Activated naive CD8-positive, alpha-beta T cell treated with anti-CD3 and anti-CD28 coated beads for 36 hours (primary cell): Measurements from ENCODE around the gene SPSB1. TPM values are rescaled to one million over a fixed set of nuclear protein-coding genes. Genes with fewer than 3 reads are reported as not detected.
"Not testable (repeated sequence)": the region's sequence is repeated elsewhere in the genome, so short reads cannot be mapped to it uniquely, and the experiment has no call there.

Experiments used
- DNase-seq: peaks from one replicate; pipeline ENCODE4 v3.0.0; 2021
- H3K27ac Mint-ChIP-seq: one replicate; pipeline ENCODE4 v1.8.0; 2022; ENCODE audit warnings: mild to moderate bottlenecking, moderate library complexity, mixed read lengths
- H3K27me3 Mint-ChIP-seq: one replicate; pipeline ENCODE4 v1.8.0; 2022; ENCODE audit warnings: mild to moderate bottlenecking, mixed read lengths
- H3K36me3 Mint-ChIP-seq: one replicate; pipeline ENCODE4 v1.8.0; 2021; ENCODE audit warnings: mild to moderate bottlenecking, mixed read lengths
- H3K4me1 Mint-ChIP-seq: one replicate; pipeline ENCODE4 v1.8.0; 2021; ENCODE audit warnings: mixed read lengths
- H3K4me3 Mint-ChIP-seq: one replicate; pipeline ENCODE4 v1.8.0; 2022; ENCODE audit warnings: mild to moderate bottlenecking, moderate library complexity, mixed read lengths
- H3K9me3 Mint-ChIP-seq: one replicate; pipeline ENCODE4 v1.8.0; 2022; ENCODE audit warnings: mixed read lengths
- total RNA-seq, 2 experiments: library from RNA; stranded (reverse); gene quantifications; one replicate each; pipeline ENCODE4 v1.2.3, GENCODE V29; 2021

The SPSB1 gene
- total RNA-seq, 2 experiments from 2014 or later = 0.36 to 0.37 TPM

DNA sequence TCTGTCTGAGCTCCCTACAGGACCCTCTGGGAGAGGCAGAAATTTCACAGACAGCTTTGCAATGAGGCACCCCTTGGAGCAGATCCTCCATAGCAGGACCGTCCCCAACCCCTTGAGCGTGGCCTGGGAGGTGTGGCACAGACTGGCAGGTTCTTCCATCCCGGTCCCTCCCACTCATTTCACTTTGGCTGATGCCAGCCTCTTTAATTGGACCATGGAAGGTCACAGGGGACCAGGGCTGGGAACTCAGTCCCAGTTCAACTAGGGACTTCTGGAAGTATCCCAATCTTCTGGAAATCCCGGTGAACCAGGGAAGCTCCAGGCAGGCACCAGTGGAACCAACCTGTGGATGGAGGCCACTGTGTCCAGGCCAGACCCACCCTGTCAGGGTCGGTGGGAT, 83.7 kb downstream of the SPSB1 start:
- H3K36me3 Mint-ChIP-seq = no peaks in the 10 kb centered on the region

DNA sequence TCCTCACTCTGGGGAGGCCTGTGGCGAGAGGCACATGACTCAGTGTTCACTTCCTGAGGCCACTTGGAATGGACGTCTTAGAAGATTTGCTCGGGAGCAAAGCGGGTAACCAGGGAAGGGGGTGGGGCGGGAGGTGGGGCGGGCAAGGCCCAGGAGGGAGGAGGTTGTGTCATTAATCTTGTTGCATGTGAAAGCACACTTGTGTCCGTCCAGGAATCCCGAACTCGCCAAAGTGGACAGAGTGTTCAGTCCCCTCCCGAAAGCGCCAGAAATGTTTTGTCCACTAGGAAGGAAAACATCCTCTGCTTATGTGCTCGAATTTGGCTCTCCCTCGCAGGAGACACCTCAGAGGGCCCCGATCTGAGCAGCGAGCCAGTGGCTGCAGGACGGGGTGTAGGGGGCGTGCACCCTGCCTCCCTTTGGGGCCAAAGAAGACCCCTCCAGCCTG, 84.2 kb downstream of the SPSB1 start:
- DNase-seq = no peak
- Mint-ChIP-seq H3K4me1 (no peaks in the 10 kb centered on the region), H3K9me3 (no peaks in the 10 kb centered on the region), H3K27me3 (no peaks in the 10 kb centered on the region), H3K4me3 (no peak overlapping the region), H3K27ac (no peak overlapping the region), H3K36me3 (no peaks in the 10 kb centered on the region)

More for the DNA sequence above, 83.7 kb downstream of the SPSB1 start:
- Mint-ChIP-seq H3K27ac (no peak overlapping the region), H3K27me3 (no peaks in the 10 kb centered on the region), H3K9me3 (no peaks in the 10 kb centered on the region), H3K4me1 (no peaks in the 10 kb centered on the region), H3K4me3 (no peak overlapping the region)
- no peak for DNase-seq

DNA sequence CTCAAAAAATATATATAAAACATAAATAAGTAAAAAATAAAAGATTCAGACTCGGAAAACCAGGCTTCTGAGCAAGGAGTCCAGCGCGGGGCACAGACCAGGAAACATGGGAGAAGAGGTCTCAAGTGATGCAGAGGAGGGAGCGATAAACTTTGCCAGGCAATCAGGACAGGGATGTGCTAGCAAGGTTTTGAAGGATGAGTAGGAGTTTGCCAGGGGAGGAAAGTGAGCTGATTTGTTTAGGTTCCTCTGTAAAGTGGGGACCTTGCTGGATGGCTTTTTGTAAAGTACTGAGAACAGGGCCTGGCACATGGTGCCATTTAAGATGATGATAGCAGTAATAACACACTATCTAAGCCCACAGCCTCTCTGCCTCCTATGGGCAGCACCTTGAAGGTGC, 86.1 kb downstream of the SPSB1 start:
- no peak overlapping the region for H3K4me3 Mint-ChIP-seq
- no peaks in the 10 kb centered on the region for H3K9me3 Mint-ChIP-seq
- H3K27me3 Mint-ChIP-seq = no peaks in the 10 kb centered on the region
- H3K27ac Mint-ChIP-seq = no peak overlapping the region
- H3K4me1 Mint-ChIP-seq = no peaks in the 10 kb centered on the region
- H3K36me3 Mint-ChIP-seq = no peaks in the 10 kb centered on the region
- no peak for DNase-seq

DNA sequence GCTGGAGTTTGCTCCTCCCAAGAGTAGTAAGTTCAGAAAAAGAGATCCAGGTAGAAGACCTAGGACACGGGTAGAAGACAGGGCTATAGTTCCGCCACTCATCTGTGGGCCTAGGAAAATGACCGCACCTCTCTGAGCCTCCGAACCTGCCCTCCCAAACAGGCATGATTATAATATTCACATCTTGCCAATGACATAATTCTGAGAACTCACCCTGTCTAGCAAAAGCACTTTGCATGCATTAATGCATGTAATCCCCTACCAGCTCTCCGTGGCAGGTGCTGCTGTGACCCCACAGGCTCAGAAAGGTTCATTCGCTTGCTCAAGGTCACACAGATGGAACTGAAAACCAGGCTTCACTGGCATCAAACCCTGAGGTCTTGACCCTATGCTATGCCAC, 88.0 kb downstream of the SPSB1 start:
- DNase-seq = no peak
- H3K27me3 Mint-ChIP-seq = no peaks in the 10 kb centered on the region
- no peak overlapping the region for H3K27ac Mint-ChIP-seq
- no peaks in the 10 kb centered on the region for H3K4me1 Mint-ChIP-seq
- H3K9me3 Mint-ChIP-seq = no peaks in the 10 kb centered on the region
- no peaks in the 10 kb centered on the region for H3K36me3 Mint-ChIP-seq
- no peak overlapping the region for H3K4me3 Mint-ChIP-seq

DNA sequence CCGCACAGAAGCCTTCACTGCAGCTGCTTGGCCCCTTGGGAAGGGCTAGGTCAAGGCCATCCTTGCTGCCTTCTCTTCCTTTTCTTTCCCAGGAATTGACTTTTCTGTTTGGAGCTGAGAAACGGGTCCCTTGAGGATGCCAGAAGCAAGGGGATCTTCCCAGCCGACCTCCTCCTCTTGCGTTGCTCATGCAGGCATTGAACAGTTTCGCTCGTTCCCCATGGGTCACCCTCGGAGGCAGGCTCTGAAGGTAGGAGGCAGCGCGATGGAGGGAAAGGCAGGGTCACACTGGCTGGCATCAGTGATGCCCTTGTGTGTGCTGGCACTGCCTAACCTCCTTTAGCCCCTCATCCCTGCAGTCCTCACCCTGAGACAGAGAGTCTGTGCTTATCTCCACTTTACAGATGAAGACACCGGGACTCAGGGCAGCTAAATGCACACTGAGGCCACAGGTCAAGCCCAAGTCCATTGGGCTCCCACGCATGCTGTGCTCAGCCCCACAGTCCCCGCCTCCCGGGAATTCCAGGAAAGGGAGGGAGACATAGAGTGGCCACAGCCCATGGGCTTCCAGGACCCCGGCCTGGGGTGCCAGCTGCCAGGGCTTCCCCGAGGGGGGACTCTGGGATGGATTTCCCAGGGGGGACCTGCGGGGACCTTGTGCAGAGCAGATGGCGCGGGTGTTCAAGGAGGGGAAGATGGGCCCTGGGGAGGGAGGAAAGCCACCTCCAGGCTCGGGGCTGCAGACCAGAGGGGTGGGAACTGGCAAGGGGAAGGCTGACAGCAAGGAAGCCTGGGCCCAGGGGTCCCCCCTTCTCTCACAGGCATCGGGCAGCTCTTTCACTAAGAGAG, 90.2 kb downstream of the SPSB1 start:
- H3K36me3 Mint-ChIP-seq = no peaks in the 10 kb centered on the region
- no peak overlapping the region for H3K27ac Mint-ChIP-seq
- DNase-seq = no peak
- no peaks in the 10 kb centered on the region for H3K4me1 Mint-ChIP-seq
- no peaks in the 10 kb centered on the region for H3K27me3 Mint-ChIP-seq
- no peaks in the 10 kb centered on the region for H3K9me3 Mint-ChIP-seq
- no peak overlapping the region for H3K4me3 Mint-ChIP-seq

DNA sequence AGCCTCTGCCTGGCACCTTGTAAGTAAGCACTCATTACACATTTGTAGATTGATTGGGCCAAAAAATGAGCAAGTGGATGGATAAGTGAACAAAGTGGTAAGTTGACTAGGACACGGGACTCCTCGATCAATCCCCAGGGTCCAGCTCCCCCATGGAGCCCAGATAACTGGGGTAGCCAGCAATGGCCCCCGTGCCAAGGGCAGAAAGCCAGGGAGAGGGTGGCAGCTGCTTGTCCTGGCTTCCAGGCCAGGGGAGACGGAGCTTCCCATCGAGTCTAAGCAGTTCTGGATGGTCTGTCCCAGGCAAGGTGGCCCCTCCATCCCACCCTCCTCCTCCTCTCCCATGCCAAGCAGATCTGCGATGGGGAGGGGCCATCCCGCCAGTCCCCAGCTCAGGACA, 91.4 kb downstream of the SPSB1 start:
- H3K4me1 Mint-ChIP-seq = no peaks in the 10 kb centered on the region
- no peaks in the 10 kb centered on the region for H3K36me3 Mint-ChIP-seq
- H3K4me3 Mint-ChIP-seq = no peak overlapping the region
- no peak overlapping the region for H3K27ac Mint-ChIP-seq
- H3K27me3 Mint-ChIP-seq = no peaks in the 10 kb centered on the region
- H3K9me3 Mint-ChIP-seq = no peaks in the 10 kb centered on the region
- DNase-seq = no peak

DNA sequence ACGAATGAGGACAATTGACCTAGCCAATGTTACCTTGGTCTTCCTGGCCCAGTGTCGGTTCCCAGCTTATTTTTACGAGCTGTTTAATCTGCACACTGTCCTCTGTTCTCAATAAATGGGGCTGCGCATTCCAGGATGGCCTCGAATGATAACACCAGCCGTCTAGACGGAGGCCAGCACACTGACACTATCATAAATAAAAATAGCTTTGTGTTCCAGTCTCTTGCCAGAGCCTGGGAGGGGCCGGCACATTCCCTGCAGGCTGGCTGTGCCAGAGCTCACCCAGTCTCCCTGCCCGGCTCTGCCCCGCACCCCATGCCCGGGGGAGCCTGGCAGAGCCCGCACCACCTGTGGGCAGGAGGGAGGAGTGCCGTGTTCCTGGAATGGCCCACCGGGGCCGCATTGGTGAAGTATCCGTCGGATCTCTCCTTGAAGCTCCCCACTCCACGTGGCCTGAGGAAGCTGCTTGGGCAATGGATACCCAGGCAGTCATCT, 92.1 kb downstream of the SPSB1 start:
- no peak overlapping the region for H3K27ac Mint-ChIP-seq

DNA sequence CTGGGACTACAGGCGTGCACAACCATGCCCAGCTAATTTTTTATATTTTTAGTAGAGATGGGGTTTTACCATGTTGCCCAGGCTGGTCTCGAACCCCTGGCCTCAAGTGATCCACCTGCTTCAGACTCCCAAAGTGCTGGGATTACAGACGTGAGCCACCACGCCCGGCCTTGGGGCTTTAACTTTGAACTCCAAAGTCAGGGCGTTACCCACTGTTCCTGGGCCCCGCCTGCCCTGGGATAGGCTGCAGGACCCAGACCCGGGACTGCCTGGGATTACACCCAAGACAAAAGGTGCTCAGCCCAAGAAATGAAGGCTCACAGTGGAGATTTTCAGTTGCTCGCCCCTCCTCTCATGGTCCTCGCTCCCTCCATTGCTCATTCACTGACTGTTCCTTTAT, 92.7 kb downstream of the SPSB1 start:
- H3K9me3 Mint-ChIP-seq, H3K27ac Mint-ChIP-seq, H3K4me3 Mint-ChIP-seq, H3K36me3 Mint-ChIP-seq, H3K27me3 Mint-ChIP-seq, H3K4me1 Mint-ChIP-seq, DNase-seq: not testable (repeated sequence)

More for the DNA sequence above, 92.1 kb downstream of the SPSB1 start:
- Mint-ChIP-seq H3K9me3 (no peaks in the 10 kb centered on the region), H3K4me1 (no peaks in the 10 kb centered on the region), H3K4me3 (no peak overlapping the region), H3K27me3 (no peaks in the 10 kb centered on the region), H3K36me3 (no peaks in the 10 kb centered on the region)
- no peak for DNase-seq

DNA sequence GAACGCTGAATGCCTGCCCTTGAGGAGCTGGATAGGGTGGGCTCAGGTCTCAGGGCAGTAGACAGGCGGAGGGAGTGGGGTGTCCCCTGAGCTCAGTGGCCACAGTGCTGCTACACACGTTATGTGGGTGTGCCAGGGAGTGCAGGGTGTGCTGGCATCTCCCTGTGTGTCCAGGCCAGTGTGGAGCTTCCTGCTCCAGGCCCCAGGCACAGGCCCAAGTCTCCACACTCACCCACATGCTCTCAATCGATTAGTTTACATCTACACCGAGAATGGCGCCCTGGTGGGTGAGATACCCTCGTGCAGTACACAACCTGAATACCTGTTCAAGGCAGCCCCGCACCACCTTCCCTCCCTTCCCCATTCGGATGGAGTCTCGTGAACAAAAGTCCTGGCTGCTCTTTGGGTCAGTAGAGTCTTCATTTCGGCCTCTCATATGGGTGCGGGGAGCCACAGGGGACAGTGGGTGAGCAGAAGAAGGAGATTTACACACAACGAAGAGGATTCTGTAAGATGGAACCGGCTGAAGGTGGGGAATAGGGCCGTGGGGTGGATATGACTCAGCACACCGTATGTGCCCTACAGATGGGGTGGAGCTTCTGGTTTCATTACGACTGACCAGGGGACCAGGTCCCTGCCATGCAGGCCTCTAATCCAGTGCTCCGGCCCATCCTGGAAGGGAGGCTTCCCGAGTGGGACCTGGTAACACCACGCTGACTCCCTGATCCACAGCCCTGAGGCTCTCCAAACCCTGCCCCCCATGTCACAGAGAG, 93.3 kb downstream of the SPSB1 start:
- no peak overlapping the region for H3K27ac Mint-ChIP-seq
- H3K4me1 Mint-ChIP-seq = no peaks in the 10 kb centered on the region
- no peak overlapping the region for H3K4me3 Mint-ChIP-seq
- no peaks in the 10 kb centered on the region for H3K36me3 Mint-ChIP-seq
- no peaks in the 10 kb centered on the region for H3K27me3 Mint-ChIP-seq
- DNase-seq = no peak
- H3K9me3 Mint-ChIP-seq = no peaks in the 10 kb centered on the region

DNA sequence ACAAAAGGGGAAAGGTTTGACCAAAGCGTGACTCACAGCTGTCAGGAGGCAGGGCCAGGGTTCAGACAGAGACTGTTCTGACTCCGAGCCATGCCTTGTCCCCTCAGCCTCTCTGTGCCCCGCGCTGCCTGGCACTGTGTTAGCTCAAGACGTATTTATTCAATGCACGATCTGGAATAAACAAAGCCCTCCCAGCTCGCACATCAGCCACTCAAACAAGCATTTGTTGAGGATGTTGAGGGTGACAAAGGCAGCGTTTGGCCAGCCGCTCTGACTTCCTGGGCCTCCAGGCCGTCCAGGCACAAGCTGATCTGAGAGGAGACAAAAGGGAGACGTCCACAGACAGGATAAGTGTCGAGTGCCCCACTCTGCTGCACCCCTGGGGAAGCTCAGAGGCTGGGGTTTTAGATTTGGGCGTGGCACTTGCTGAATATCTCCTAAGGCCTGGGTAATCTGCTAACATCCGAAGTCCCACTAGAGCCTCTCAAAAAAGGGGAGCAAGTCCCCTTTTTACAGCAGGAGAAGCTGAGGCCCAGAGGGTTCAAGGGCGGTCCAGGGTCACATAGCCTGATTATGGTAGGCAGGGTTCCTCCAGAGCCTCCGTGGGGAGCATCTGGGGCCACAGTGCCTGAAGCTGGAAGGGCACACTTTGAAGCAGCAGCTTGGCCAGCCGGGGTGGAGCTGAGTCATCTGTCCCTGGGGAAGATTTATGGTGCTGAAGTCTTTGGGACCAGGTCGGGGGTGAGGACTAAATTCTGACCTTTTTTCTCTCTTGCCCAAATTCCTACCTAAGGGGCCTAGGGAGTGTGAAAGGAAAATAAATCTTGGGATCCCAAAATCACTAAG, 95.9 kb downstream of the SPSB1 start:
- Mint-ChIP-seq H3K36me3 (no peaks in the 10 kb centered on the region), H3K9me3 (no peaks in the 10 kb centered on the region), H3K4me3 (no peak overlapping the region), H3K4me1 (no peaks in the 10 kb centered on the region), H3K27ac (no peak overlapping the region), H3K27me3 (no peaks in the 10 kb centered on the region)
- no peak for DNase-seq

DNA sequence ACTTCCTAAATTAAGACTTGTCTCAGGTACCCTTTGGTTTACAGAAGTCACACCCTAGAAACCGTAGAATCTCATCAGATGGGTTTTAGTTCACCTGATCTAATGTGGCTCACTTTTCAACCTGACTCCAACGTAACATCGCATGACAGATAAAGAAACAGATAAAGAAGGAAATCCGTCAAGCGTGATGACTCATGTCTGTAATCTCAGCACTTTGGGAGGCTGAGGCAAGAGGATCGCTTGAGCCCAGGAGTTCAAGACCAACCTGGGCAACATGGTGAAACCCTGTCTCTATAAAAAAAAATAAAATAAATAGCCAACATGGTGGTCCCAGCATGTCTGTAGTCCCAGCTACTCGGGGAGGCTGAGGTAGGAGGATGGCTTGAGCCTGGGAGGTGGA, 97.3 kb downstream of the SPSB1 start:
- Mint-ChIP-seq H3K27ac (no peak overlapping the region), H3K9me3 (no peaks in the 10 kb centered on the region), H3K27me3 (no peaks in the 10 kb centered on the region), H3K4me1 (no peaks in the 10 kb centered on the region), H3K4me3 (no peak overlapping the region), H3K36me3 (no peaks in the 10 kb centered on the region)
- DNase-seq = no peak

DNA sequence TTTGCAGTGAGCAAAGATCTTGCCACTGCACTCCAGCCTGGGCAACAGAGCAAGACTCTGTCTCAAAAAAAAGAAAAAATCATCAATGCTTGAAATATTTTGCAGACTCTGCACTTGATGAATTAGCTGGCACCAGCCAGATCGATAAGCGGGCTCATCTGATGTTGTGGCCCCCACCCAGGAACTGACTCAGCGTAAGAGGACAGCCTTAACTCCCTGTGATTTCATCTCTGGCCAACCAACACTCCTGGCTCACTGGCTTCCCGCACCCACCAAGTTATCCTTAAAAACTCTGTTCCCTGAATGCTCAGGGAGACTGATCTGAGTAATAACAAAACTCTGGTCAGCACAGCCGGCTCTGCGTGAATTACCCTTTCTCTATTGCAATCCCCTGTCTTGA, 98.9 kb downstream of the SPSB1 start:
- H3K4me1 Mint-ChIP-seq = no peaks in the 10 kb centered on the region
- no peaks in the 10 kb centered on the region for H3K27me3 Mint-ChIP-seq
- DNase-seq = no peak
- peaks cover 2% of the 10 kb centered on the region for H3K9me3 Mint-ChIP-seq
- H3K36me3 Mint-ChIP-seq = no peaks in the 10 kb centered on the region
- no peak overlapping the region for H3K27ac Mint-ChIP-seq
- H3K4me3 Mint-ChIP-seq = no peak overlapping the region

DNA sequence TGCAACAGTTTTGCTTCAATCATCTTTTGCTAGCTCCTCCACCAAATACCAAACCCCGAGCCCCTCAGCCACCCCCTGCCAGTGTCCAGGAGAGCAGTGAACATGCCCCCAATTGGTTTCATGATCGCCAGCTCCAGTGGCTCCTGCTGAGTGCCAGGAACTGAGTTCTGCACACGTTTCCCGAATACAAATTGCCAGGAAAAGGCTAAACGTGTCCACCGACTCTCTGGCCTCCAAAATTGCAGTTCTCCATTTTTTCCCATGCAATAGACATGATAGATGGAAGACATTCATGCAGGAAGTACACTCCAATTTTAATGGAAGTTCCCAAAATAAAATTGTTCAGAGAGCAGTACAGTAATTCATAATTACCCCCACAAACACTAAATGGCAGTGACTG, 101.3 kb downstream of the SPSB1 start:
- Mint-ChIP-seq H3K4me3 (no peak overlapping the region), H3K9me3 (peaks cover 2% of the 10 kb centered on the region), H3K27me3 (no peaks in the 10 kb centered on the region), H3K36me3 (no peaks in the 10 kb centered on the region), H3K4me1 (peaks cover 2% of the 10 kb centered on the region), H3K27ac (no peak overlapping the region)
- no peak for DNase-seq

DNA sequence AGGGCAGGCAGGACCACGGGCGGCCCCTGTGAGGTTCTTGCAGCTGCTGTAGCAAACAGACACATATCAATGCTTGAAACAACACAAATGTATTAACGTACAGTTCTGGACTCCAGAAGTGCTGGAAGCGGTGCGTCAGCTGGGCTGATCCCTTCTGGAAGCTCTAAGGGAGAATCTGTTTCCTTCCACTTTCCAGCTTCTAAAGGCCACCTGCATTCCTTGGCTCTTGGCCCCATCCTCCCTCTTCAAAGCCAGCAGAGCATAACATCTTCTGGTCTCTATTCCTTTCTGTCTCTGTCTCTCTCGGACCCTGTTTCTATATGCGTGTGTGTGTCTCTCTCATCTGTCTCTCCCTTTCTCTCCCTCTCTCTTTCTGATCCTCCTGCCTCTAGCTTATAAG, 102.3 kb downstream of the SPSB1 start:
- Mint-ChIP-seq H3K27ac (no peak overlapping the region), H3K36me3 (no peaks in the 10 kb centered on the region), H3K27me3 (no peaks in the 10 kb centered on the region), H3K9me3 (peaks cover 2% of the 10 kb centered on the region), H3K4me1 (peaks cover 2% of the 10 kb centered on the region), H3K4me3 (no peak overlapping the region)
- no peak for DNase-seq

DNA sequence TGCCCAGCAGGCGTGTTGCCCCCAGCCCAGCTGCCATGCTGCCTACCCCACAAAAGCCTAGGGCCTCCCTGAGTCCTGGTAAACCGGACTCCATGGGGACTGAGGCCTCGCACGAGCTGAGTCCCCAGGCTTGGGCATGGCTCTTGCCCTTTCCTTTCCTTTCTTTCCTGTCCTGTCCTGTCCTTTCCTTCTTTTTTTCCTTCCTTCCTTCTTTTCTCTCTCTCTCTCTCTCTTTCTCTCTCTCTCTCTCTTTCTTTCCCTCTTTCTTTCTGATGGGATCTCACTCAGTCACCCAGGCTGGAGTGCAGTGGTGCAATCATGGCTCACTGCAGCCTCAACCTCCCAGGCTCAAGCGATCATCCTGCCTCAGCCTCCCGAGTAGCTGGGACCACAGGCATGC, 104.4 kb downstream of the SPSB1 start:
- Mint-ChIP-seq H3K9me3 (peaks cover 2% of the 10 kb centered on the region), H3K4me1 (peaks cover 6% of the 10 kb centered on the region), H3K27ac (no peak overlapping the region), H3K27me3 (no peaks in the 10 kb centered on the region), H3K36me3 (no peaks in the 10 kb centered on the region), H3K4me3 (no peak overlapping the region)
- DNase-seq = no peak
